Measurements from ENCODE around the gene GDF10.

Gene GDF10

DNA sequence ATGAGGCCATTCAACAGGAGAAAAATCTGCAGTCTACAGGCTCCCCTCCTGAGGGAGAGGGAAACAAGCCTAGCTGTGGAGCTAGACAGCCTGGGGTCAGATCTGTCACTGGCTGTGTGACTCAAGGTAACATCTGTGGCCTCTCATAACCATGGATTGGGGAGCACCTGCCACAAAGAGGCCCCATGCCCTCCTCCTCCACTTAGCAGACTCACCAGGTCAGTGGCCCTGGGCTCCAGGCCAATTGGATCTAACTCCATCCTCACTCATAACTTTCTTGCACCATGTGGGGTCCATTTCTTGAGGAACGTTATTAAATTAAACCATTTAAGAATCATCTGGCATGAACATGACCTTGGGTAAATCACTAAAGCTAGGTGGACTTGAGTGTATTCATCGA, 1.8 kb downstream of the GDF10 start:
- H3K27me3 ChIP-seq: peaks cover 36% of the 10 kb centered on the region
- H3K9ac ChIP-seq: no peak overlapping the region
- H3K9me3 ChIP-seq: 0 out of 2 replicates have a peak, but pooled peaks cover 6% of the 10 kb centered on the region
- no peaks in the 10 kb centered on the region for H3K36me3 ChIP-seq
- H3K4me3 ChIP-seq: no peak overlapping the region
- no peaks in the 10 kb centered on the region for H4K20me1 ChIP-seq
- no peak for TF ChIP-seq Cebpa-rat (IDR thresholded peaks at IDR 0.05)
- no peak overlapping the region for H3K4me2 ChIP-seq
- H3K4me1 ChIP-seq: peaks cover 14% of the 10 kb centered on the region
- no peak overlapping the region for H3K27ac ChIP-seq

DNA sequence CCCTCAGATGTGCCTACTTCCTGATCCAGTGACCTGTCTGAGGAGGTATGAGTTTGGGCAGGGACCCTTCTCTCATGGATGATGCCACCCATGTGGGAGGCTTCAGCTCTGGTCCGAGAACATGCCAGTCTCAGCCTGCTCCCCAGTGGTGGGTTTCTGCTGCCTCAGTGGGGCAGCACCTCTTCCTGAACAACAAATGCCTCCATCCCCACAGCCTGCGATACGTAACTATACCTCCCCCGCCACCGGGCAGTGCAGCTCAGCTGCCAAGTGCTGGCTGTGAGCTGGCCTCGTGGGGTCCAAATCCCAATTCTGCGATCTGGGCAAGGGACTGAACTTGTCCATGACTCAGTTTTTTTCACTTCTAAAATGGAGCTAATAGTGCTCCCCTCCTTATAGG, 3.1 kb downstream of the GDF10 start:
- Histone ChIP-seq H3K36me3 (no peaks in the 10 kb centered on the region), H3K9ac (no peak overlapping the region), H3K4me1 (peaks cover 20% of the 10 kb centered on the region), H3K27me3 (peaks cover 36% of the 10 kb centered on the region), H3K4me3 (no peak overlapping the region), H3K9me3 (0 out of 2 replicates have a peak, but pooled peaks cover 6% of the 10 kb centered on the region), H3K27ac (no peak overlapping the region), H4K20me1 (no peaks in the 10 kb centered on the region), H3K4me2 (no peak overlapping the region)
- TF ChIP-seq Cebpa-rat (IDR thresholded peaks at IDR 0.05): no peak

DNA sequence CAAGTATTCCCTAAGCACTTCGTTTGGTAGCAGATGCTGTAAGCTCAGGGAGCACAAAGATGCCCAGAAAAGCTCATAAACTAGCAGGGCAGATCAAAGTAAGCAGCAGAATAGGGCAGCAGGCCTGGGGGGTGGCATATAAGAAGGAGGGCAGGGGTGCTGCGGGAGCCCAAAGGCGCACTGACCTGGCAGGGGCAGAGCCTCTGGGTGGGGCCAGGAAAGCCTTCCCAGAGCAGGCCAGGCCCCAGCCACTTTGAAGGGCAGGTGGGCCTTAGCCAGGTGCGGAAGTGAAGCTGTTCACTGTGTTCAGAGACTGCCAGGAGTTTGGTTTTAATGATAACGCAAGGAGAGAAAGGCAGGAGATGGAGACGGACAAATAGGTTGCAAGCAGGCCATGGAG, 3.9 kb downstream of the GDF10 start:
- Histone ChIP-seq H3K4me2 (no peak overlapping the region), H3K9ac (no peak overlapping the region), H3K27ac (no peak overlapping the region), H3K9me3 (0 out of 2 replicates have a peak, but pooled peaks cover 6% of the 10 kb centered on the region), H3K4me3 (no peak overlapping the region), H3K4me1 (peaks cover 20% of the 10 kb centered on the region), H3K27me3 (peaks cover 32% of the 10 kb centered on the region), H4K20me1 (no peaks in the 10 kb centered on the region), H3K36me3 (no peaks in the 10 kb centered on the region)
- no peak for TF ChIP-seq Cebpa-rat (IDR thresholded peaks at IDR 0.05)

DNA sequence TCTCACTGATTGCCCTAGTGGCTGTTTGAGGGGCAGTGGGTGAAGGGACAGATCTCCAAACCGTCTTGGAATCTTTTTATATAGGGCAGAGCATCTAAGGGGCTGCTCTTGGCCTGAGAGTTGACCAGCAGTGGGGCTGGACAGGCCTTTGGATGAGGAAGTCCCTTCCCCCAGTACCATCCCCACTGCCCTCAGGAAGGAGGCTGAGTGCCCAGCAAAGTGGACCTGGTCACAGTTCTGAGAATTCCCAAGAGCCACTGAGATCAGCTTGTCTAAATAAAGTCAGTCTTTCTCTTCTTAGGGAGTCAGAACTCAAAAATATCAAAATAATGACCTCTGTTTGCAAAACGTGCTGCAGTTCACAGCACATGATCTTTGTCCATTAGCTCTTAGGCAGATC, 5.6 kb downstream of the GDF10 start:
- H3K4me1 ChIP-seq: peaks cover 22% of the 10 kb centered on the region
- H3K27ac ChIP-seq: no peak overlapping the region
- H4K20me1 ChIP-seq: no peaks in the 10 kb centered on the region
- H3K4me3 ChIP-seq: no peak overlapping the region
- no peaks in the 10 kb centered on the region for H3K36me3 ChIP-seq
- peaks cover 15% of the 10 kb centered on the region for H3K27me3 ChIP-seq
- no peak overlapping the region for H3K9ac ChIP-seq
- H3K9me3 ChIP-seq: 0 out of 2 replicates have a peak, but pooled peaks cover 1% of the 10 kb centered on the region
- H3K4me2 ChIP-seq: no peak overlapping the region
- TF ChIP-seq Cebpa-rat (IDR thresholded peaks at IDR 0.05): no peak

DNA sequence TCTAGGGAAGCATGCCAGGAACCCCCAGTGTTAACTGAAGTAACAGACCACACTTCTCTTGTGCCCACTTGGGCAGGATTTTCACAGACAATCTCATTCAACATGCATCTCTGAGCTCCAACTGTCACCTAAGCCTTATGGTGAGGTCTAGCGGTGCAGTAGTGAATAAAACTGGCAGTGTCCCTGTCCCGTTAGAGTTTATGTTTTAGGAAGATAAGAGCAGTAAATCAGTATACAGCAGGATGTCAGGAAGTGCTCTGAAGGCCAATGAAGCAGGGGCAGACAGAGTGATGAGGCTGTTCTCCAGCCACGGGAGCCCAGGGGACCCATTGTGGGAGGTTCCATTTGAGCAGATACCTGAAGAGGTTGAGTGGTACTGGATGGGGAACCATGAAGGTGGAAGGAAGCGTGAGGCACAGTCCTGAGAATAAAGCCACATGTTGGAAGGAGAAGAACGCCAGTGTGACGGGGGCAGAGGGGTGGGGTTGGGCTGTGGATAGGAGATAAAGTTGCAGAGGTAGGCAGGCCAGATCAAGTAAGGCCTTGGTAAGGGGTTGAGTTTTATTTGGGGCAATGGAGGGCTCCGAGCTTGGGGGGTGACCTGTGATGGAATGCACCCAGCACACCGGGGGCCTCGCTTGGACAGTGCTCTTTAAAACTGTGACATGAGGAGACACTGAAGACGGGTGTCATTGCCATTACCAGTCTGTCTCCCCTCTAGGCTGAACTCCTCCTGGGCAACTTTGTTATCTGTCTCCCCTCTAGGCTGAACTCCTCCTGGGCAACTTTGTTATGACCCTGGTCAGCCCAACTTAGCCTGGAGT, 6.6 kb downstream of the GDF10 start:
- no peak overlapping the region for H3K9ac ChIP-seq
- peak overlapping the region; percentile 50 for H3K4me2 ChIP-seq
- H3K9me3 ChIP-seq: no peaks in the 10 kb centered on the region
- H3K27me3 ChIP-seq: peaks cover 4% of the 10 kb centered on the region
- H3K36me3 ChIP-seq: no peaks in the 10 kb centered on the region
- no peak overlapping the region for H3K4me3 ChIP-seq
- H4K20me1 ChIP-seq: no peaks in the 10 kb centered on the region
- TF ChIP-seq Cebpa-rat (IDR thresholded peaks at IDR 0.05): no peak
- H3K4me1 ChIP-seq: peaks cover 32% of the 10 kb centered on the region
- H3K27ac ChIP-seq: no peak overlapping the region

DNA sequence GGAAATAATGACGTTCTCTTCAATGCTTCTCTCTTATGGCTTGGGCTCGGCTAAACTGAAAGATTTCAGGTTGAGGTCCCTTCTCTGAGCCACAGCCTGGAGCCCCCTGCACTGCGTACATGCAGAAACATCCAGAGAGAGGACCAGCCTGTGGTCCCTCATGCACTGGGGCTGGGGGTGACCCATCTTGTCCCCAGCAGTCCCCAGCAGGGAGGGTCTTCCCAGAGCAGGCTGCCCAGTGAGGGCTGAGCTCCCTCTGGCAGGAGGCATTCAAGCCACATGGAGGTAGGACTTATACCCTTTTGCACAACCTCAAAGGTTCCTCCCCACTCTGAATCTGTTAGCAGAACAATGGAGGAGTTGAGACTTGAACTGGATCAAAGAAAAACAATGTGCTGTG, 7.4 kb downstream of the GDF10 start:
- Histone ChIP-seq H3K4me2 (no peak overlapping the region), H4K20me1 (no peaks in the 10 kb centered on the region), H3K9ac (no peak overlapping the region), H3K9me3 (no peaks in the 10 kb centered on the region), H3K4me1 (peaks cover 38% of the 10 kb centered on the region), H3K27me3 (no peaks in the 10 kb centered on the region; the same call in 1 of the 2 replicates), H3K36me3 (no peaks in the 10 kb centered on the region), H3K4me3 (no peak overlapping the region), H3K27ac (no peak overlapping the region)
- TF ChIP-seq Cebpa-rat (IDR thresholded peaks at IDR 0.05): no peak

DNA sequence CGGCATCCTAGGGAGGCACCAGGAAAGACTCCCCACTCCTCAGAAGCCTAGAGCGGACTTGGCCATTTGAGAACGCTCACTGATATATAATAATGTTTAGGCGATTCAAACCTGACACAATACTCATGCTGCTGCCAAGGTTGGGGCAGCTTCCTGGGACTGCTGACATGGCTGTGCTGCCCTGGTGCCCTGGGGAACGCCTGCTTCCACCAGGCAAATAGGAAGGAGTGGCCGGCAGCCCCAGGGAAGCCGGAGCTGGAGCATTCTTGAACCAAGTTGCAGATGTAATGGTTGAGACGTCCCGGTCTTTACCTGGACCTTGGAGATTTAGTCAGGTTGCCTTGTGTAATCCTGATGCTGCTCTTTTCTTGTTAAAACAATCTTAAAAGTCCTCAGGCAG, 8.8 kb downstream of the GDF10 start:
- no peak for TF ChIP-seq Cebpa-rat (IDR thresholded peaks at IDR 0.05)
- no peak overlapping the region for H3K4me3 ChIP-seq
- no peaks in the 10 kb centered on the region for H3K9me3 ChIP-seq
- no peaks in the 10 kb centered on the region for H4K20me1 ChIP-seq
- no peak overlapping the region for H3K9ac ChIP-seq
- peaks cover 38% of the 10 kb centered on the region for H3K4me1 ChIP-seq
- no peaks in the 10 kb centered on the region for H3K36me3 ChIP-seq
- H3K27ac ChIP-seq: no peak overlapping the region
- H3K4me2 ChIP-seq: no peak overlapping the region
- H3K27me3 ChIP-seq: no peaks in the 10 kb centered on the region

DNA sequence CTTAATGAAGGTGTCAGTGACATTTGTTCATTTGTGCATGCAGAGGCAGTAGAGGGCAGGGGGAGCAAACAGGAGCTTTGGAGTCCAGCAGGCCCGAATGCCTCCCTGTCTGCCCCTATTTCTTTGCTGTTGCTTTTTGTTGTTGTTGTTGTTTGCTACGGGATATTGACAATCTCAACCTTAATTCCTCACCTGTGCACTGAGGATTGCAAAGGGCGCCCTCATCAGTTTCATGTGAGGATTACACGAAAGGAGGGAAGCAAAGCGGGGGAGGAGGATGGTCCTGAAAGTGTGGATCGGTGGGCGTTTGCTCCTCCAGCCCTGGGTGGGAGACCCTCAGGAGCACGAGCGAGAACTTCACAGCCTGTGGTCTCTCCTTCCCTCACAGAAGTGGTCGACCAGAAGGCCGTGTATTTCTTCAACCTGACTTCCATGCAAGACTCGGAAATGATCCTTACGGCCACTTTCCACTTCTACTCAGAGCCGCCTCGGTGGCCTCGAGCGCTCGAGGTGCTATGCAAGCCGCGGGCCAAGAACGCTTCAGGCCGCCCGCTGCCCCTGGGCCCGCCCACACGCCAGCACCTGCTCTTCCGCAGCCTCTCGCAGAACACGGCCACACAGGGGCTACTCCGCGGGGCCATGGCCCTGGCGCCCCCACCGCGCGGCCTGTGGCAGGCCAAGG, 9.6 kb downstream of the GDF10 start:
- Histone ChIP-seq H3K9ac (no peak overlapping the region), H3K9me3 (no peaks in the 10 kb centered on the region), H3K27ac (no peak overlapping the region), H3K27me3 (no peaks in the 10 kb centered on the region), H3K4me3 (no peak overlapping the region), H3K36me3 (no peaks in the 10 kb centered on the region), H3K4me2 (no peak overlapping the region), H3K4me1 (peaks cover 38% of the 10 kb centered on the region), H4K20me1 (no peaks in the 10 kb centered on the region)
- no peak for TF ChIP-seq Cebpa-rat (IDR thresholded peaks at IDR 0.05)

DNA sequence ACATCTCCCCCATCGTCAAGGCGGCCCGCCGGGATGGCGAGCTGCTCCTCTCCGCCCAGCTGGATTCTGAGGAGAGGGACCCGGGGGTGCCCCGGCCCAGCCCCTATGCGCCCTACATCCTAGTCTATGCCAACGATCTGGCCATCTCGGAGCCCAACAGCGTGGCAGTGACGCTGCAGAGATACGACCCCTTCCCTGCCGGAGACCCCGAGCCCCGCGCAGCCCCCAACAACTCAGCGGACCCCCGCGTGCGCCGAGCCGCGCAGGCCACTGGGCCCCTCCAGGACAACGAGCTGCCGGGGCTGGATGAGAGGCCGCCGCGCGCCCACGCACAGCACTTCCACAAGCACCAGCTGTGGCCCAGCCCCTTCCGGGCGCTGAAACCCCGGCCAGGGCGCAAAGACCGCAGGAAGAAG, 10.1 kb downstream of the GDF10 start:
- Histone ChIP-seq H3K27ac (no peak overlapping the region), H3K9me3 (no peaks in the 10 kb centered on the region), H3K9ac (no peak overlapping the region), H3K27me3 (no peaks in the 10 kb centered on the region), H4K20me1 (no peaks in the 10 kb centered on the region), H3K36me3 (no peaks in the 10 kb centered on the region), H3K4me3 (no peak overlapping the region), H3K4me1 (peaks cover 38% of the 10 kb centered on the region), H3K4me2 (no peak overlapping the region)
- no peak for TF ChIP-seq Cebpa-rat (IDR thresholded peaks at IDR 0.05)
